SK-N-DZ (cell line): Measurements from ENCODE around the gene GNG12.

Experiments used
- DNase-seq: peaks from one replicate; pipeline ENCODE4 v3.0.0-alpha.2; 2015; ENCODE audit warnings: low spot score

Gene GNG12

GRCh38 chr1:67815303-67816094 lies 17.8 kb downstream of the GNG12 start:
- no peak for DNase-seq

- no peak for DNase-seq
Measured at GRCh38 chr1:67814121-67814772, 19.0 kb downstream of the GNG12 start.

GRCh38 chr1:67812226-67812625 lies 21.0 kb downstream of the GNG12 start:
- no peak for DNase-seq

- no peak for DNase-seq
Measured at GRCh38 chr1:67811781-67812180, 21.5 kb downstream of the GNG12 start.

- DNase-seq, result no peak
Measured at GRCh38 chr1:67809887-67810286, 23.4 kb downstream of the GNG12 start.

GRCh38 chr1:67807282-67807681 lies 26.0 kb downstream of the GNG12 start:
- no peak for DNase-seq

GRCh38 chr1:67804710-67805109 lies 28.6 kb downstream of the GNG12 start:
- DNase-seq, result no peak

- DNase-seq, result no peak
Measured at GRCh38 chr1:67803380-67804279, 29.6 kb downstream of the GNG12 start.

GRCh38 chr1:67802565-67802964 lies 30.7 kb downstream of the GNG12 start:
- no peak for DNase-seq

GRCh38 chr1:67801903-67802302 lies 31.4 kb downstream of the GNG12 start:
- no peak for DNase-seq

GRCh38 chr1:67795179-67795912 lies 37.9 kb downstream of the GNG12 start:
- DNase-seq, result no peak

GRCh38 chr1:67793562-67793961 lies 39.7 kb downstream of the GNG12 start:
- DNase-seq, result no peak

GRCh38 chr1:67792741-67793458 lies 40.4 kb downstream of the GNG12 start:
- DNase-seq, result no peak

- no peak for DNase-seq
Measured at GRCh38 chr1:67792103-67792502, 41.2 kb downstream of the GNG12 start.

- DNase-seq, result no peak
Measured at GRCh38 chr1:67791686-67792085, 41.6 kb downstream of the GNG12 start.

- DNase-seq, result no peak
Measured at GRCh38 chr1:67791261-67791660, 42.0 kb downstream of the GNG12 start.

GRCh38 chr1:67790201-67790692 lies 43.0 kb downstream of the GNG12 start:
- no peak for DNase-seq

GRCh38 chr1:67789551-67789950 lies 43.7 kb downstream of the GNG12 start:
- no peak for DNase-seq

- DNase-seq, result no peak
Measured at GRCh38 chr1:67788904-67789303, 44.4 kb downstream of the GNG12 start.

- DNase-seq, result no peak
Measured at GRCh38 chr1:67788238-67788790, 45.0 kb downstream of the GNG12 start.
